Activated gamma-delta T cell treated with Interleukin-2 at 50 U/mL for 16 hours (primary cell): Measurements from ENCODE around the gene AMELX.

ENCODE experiments used
- DNase-seq: peaks from one replicate; pipeline ENCODE4 v3.0.0-alpha.2; 2020

AMELX gene

GRCh38 chrX:11311706-11312105 is 18.5 kb downstream of the AMELX start:
- no peak for DNase-seq

DNA sequence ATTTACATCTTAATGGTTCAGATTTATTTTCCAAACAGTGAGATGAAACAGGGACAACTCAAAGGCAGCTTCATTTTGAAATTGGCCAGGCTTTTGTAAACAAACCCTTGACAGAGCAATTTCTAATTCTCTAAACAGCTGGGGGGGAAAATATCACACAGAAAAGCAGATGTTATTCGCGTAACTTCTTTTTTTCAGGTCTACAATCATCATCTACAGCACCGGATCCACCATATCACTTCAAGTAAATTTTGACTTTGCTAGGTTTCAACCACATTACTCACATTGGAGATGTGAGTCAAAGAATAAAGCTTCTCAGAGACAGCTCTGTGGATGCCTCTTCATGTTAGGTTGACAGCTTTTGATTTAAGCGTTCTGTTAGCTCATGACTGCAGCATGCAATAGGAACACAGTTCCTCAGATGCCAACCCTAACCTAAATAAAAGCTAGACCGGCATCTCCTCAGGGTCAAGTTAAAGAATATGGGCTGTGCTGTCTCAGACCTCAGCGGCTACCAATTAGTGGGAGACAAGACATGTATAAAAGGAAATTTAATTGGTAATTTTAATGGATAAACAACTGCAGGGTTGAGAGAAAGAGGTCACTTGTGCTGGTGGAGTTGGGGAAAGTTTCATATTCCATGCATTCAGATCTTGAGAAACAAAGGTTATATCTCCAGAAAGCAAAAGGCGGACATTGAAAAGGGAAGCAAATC is 26.8 kb downstream of the AMELX start:
- DNase-seq: no peak

DNA sequence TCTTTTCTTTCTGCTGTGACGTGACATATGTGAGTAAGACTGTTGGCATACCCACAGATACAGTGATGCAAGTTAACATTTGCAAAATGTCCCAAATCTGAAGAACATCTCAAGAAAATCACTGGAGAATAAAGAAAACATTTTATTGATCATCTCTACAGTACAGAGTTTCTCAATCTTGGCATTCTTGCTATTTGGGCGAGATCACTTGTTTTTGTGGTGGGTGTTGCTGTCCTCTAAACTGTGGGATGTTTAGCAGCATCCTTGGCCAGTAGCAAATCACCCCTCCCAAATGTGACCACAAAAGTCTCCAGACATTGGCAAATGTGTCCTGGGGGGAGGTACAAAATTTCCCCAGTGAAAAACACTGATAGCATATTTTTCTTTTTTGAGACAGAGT is 28.8 kb downstream of the AMELX start:
- no peak for DNase-seq

DNA sequence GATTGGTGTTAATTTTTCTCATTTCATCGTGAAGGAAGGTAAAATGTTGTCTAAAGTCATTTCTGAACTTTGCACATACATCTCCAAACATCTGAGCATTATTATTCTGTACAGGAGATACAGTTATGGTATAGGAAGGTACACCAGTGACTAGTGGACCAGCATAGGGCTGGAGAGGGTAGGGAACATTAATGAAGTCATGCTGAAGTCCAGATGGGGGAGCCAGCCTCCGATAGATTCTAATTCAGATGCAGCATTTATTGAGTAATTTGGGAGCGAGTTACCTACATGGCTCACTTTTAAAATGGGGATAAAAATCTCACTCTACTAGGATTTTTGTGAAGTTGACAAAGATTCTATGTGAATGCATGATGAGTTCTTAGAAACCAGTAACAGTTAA is 34.9 kb downstream of the AMELX start:
- DNase-seq: no peak

DNA sequence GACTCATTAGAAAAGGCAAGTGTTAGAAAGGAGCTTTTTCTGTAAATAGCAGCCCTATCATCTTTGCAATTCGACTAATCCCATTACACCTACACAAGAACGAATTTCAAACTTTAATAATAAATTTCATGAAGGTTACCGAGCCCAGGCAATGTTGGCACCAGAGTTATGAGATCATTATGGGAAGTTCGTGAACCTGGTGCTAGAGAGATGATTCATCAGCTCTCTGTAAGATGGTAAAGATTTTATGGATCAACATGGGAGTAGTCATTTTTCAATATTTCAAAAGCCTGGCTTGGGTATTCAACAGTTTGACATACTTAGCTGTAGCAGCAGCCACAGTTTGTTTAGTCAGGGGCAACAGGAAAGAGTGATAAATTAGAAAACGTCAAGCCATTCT is 35.8 kb downstream of the AMELX start:
- DNase-seq: no peak

DNA sequence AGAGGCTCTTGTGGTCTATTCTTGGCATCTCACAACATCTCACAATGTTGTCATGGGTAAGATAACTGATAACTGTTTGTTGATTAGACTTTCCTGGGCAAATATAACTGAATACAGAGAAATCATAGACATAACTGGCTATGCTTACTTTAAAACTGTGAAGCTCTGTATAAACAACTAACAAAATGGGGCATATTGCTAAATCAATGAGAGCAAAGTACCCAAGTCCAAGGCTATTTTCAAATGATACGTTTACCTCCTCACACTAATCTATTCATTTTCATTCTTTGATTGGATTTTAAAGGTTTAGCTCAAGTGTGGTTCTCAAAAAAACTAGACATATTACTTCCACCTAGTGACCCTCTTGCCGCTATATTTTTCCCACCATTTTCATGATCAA is 38.6 kb downstream of the AMELX start:
- DNase-seq: no peak

GRCh38 chrX:11334165-11334564 is 41.0 kb downstream of the AMELX start:
- no peak for DNase-seq

DNA sequence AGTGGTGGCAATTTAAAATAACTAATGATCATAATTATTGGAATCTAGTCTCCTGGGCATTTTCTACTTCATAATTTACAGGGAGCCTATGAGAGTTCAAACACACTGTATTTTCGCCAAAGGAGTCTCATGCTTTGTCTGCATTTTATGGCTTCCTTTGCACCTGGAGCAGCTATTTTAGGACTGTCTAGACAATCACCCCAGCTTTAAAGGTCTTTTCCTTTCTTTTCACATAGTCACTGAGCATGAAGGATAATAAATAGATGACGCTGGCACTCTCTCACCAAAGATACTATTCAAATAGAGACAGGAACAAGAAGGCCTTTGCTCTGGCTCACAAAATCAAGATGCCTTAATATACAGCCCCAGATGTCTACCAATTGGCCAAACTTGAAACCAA is 43.0 kb downstream of the AMELX start:
- no peak for DNase-seq

- no peak for DNase-seq
These were observed 44.2 kb downstream of the AMELX start for GRCh38 chrX:11337292-11338009.

DNA sequence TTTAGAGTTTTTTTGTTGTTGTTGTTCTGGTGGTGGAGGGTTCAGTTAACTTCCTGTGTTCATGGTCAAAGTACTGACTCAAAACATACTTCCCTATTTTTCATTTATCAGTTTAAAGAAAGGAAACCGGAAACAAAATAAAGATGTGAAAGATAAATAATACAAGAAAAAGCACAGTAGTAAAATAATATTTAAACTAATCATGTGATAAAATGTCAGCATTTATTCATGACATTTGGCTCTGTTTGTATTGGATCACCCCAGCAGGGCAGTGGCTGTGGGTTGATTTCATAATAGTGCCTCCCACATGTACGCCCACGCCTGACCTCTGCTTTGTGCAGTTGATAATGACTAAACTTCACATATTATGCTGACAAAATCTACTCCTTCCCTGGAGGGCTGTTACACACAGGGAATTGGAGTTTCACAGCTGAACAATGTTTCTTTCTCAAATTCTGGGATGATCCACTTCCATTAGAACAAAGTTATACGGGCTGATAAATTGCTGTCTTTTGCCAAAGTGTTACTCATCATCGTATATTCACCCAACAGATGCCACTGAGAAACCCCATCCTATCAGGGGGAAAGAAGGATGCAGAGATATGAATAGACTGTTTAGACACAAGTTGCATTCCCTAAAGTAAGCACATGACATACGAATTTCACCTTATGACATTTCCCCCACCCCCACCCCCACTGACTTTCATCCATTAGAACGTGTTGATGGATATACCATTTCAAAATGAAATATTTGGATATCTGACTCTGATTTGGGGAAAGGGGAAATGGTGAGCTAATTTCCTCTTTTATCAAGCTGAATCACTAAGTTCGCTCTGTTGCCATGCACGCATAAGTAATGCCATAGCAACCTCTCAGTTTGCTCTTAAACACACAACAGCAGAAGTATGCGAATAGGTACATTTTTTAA is 48.3 kb downstream of the AMELX start:
- DNase-seq: no peak

DNA sequence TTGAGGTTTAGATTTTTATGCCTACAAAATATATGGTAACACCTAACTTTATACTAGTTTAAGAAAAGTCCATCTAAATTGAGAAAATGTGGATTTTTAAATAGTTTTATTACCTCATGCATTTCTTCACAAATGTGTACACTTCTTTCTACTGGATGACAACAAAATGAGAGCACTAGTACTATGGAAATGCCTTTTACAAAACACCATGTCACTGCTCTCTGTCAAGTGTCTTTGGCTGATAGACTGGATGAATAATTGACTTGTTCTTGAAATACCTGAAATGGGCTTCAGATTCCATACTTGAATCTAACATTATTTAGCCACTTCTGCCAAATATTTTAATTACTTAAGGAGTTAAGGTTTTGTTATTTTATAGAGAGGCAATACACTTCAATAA is 49.5 kb downstream of the AMELX start:
- no peak for DNase-seq

DNA sequence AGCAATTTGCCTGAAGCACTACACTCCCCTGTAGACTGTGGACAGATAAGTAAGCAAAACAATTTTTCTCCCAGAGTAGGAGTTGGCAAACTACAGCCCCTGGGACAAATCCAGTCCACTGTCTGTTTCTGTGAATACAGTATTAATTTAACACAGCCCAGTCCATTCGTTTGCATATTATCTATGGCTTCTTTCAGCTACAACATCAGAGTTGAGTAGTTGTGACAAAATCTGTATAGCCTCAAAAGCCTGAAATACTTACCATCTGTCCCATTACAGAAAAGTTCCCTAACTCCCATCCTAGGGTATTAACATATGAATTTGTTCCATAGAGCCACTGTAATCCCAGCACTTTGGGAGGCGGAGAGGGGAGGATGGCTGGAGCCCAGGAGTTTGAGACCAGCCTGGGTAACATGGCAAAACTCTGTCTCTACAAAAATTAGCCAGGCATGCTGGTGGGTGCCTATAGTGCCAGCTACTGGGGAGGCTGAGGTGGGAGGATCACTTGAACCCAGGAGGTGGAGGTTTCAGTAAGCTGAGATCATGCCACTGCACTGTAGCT is 53.0 kb downstream of the AMELX start:
- no peak for DNase-seq

DNA sequence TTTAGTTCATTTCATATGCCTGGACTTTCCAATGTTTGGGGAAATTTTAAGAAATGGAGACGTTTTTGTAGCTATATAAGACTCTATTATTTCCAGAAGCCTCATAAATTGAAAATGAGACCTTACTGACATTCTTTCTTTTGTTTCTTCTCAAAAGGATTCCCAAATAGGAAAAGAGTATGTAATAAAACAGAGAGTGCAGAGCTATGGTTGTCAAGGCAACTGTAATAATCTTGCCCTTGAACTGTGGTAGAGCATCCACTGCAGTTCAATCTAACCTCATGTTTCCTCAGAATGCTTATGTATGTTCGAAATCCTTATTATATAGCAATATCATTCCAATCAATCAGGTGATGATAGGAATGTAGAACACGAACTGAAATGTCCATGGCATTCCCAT is 54.1 kb downstream of the AMELX start:
- DNase-seq: no peak

DNA sequence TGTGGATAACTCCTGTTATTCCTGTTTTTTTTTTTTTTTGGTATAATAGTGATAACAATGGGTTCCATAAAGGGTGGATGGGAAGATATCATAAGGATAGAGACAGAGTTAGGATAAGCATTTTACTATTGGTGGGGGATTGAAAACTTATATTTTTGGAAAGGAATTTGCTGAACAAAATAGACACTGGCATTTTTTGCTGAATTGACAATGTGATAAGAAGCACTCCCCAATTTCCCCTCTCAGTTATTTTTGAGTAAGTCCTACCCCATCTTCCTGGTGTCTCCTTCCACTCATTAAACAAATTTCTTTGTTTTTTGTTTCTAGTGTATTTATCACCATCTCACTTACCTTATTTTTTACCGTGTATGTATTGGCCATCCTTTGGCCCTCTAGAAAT is 55.8 kb downstream of the AMELX start:
- no peak for DNase-seq

GRCh38 chrX:11349661-11350337 is 56.6 kb downstream of the AMELX start:
- no peak for DNase-seq
